IPS-18c (cell line): Measurements from ENCODE around the gene CACNB4.

Experiments used
- H3K4me3 ChIP-seq: 2 replicates; pipeline ENCODE4 v1.7.0; 2013; ENCODE audit warnings: low read depth, mild to moderate bottlenecking, low read length, moderate library complexity; ENCODE audit not compliant: insufficient read depth
- H3K9me3 ChIP-seq: one replicate; pipeline ENCODE4 v1.6.1; 2013; ENCODE audit warnings: mild to moderate bottlenecking, low read length, moderate library complexity; ENCODE audit not compliant: control insufficient read depth, insufficient read depth

CACNB4 gene

DNA sequence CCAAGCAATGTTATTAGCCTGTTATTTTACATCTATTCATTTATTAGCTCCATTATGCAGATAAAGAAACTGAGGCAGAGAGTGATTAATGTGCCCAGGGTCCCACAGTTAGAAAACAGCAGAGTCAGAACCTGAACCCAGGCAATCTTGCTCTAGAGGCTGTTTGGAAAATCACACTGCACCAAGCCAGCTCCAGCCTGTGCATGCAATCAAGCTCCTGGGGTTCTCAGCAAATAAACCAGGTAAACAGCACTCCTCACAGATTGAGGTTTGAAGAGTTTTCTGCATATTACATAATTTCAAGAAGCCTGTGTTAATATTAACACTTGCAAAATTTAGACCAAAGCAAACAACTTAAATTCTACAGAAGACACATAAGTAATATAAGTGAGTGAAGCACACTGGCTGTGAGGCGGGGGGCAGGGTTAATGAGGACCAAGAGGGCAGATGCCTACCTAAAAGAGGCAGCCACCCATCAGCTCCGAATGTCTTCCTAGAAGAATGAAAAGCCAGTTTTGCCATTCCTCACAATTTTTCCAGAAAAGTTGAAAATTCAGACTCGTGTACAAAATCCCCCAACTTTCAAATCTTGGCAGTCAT, 35.4 kb downstream of the CACNB4 start:
- H3K9me3 ChIP-seq: peaks cover 5% of the 10 kb centered on the region

DNA sequence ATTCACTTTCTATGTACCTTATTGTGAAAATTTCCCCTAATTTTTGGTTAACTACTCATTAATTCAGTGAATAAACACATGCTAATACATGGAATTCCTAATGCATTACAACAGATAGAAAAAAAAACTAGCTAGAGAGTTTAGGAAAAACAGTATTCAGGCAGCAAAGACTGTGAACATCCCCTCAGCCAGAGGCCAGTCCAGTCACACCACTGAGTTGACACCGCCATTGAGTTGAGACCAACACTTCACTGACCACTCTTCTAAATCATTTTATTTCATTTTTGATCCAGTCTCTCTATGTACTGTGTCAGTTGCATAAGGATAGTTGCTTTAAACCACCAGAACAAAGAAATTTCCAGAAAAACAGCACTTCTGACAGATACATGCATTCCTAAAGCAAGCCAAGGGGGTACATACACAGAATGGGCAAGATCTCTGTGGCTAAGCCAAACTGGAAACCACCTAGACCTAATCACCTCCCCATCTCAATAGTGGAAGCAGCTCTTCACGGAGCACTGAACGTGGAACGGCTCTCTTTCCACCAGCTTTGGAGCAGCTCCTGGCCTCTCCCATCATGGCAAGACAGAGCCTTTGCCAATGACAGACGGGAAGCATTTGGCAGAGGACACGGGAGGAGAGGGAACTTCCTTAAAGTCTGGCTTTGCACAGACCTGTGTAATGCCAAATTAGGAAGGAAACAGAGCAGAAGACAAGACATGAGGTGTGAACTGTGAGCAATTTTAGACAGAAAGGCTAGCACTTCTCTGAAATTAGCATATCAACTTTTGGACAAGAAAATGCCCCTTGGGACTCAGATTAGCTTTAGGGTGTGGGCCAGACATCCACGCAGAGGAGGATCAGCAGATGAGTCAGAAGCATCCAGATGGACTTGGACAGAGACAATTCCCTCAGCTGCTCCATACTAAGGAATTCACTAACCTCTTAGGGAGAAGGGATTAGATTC, 36.4 kb downstream of the CACNB4 start:
- Histone ChIP-seq H3K4me3 (no peak overlapping the region), H3K9me3 (peaks cover 5% of the 10 kb centered on the region)

More for the DNA sequence above, 35.4 kb downstream of the CACNB4 start:
- H3K4me3 ChIP-seq: no peak overlapping the region

DNA sequence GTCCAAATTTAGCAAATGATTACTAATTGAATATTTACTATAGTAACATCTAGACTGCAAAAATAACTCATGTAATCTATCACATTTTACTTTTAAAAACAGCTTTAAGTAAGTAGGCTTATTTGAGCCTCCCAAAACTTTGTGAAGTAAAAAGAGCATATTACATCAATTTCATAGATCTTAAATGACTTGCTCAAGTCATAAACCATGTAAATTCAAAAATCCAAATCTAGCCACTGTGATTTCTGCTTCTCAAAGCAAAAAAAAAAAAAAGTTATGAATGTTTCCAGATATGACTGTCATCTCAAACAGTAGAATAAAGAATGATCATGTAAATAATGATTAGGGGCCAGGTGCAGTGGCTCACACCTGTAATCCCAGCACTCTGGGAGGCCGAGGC, 37.5 kb downstream of the CACNB4 start:
- Histone ChIP-seq H3K9me3 (peaks cover 5% of the 10 kb centered on the region), H3K4me3 (no peak overlapping the region)

DNA sequence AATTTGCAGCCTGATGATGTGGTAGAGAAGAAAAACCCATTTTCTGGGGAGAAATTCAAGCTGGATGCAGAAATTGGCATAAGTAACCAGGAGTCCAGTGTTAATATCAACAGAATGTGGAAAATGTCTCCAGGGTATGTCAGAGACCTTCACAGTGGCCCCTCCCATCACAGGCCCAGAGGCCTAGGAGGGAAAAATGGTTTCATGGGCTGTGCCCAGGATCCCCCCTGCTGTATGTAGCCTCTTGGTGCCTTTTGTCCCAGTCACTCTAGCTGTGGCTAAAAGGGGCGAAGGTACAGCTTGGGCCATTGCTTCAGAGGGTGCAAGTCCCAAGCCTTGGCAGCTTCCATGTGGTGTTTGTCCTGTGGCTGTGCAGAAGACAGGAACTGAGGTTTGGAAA, 40.2 kb downstream of the CACNB4 start:
- Histone ChIP-seq H3K4me3 (no peak overlapping the region), H3K9me3 (peaks cover 5% of the 10 kb centered on the region)

DNA sequence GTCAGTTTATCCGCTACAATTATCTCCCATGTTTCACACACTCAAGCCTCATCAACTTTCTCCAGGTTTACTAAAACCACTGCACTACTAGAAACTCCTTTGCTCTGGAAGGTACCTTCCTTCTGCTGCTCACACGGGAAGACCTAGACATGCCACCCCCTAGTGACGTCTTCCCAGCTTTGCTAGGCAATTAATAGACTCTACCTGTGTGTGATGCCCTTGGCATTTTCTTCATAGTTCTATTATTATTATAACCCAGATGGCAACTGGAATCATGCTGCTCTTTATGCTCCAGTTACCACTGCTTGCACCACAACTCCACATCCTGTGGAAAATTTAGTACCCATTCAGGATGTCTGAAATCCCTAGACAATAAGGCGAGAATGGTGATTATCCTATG, 42.4 kb downstream of the CACNB4 start:
- H3K9me3 ChIP-seq: peaks cover 5% of the 10 kb centered on the region
- H3K4me3 ChIP-seq: no peak overlapping the region

DNA sequence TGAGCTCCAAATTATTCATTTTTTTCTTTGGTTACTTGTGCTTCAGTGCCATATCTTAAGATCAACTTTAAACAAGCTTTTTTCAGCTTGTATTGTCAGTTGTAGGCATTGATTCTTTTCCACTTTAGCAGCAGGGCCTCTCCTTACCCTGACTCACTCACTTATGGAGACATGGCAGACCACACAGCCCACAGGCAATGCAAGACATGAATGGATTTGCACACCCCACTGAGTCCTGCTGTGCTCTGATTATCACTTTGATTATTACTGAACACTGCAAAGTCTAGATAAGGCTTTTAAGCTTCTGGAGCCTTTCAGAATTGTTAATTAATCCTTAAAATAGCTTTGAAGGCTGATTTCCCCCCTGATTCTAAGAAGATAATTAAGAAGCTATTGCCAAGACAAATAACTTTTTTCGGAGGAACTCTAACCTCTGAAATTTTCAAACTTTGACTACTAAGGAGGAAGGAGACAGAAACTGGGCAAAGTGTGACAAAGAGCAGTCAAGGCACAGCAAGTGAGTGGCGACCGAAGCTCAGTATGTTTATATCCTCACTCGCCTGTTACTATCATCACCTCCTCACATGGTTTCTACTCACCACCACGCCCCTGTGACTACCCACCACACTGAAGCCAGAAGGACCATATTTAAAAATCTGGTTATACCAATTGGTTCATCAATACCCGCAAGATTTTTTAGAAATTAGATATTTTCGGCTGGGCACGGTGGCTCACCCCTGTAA, 43.3 kb downstream of the CACNB4 start:
- peaks cover 5% of the 10 kb centered on the region for H3K9me3 ChIP-seq
- H3K4me3 ChIP-seq: no peak overlapping the region

DNA sequence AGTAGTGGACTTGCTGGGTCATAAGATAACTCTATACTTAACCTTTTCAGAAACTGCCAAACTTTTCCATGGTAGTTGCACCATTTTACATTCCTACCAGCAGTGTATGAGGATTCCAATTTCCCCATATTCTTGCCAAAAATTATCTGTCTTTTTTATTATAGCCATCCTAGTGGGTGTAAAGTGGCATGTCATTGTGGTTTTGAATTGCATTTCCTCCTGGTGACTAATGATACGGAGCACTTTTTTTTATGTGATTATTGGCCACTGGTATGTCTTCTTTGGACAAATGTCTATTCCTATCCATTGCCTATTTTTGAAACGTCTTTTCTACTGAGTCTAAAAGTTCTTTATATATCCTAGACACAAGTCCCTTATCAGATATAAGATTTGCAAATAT, 44.3 kb downstream of the CACNB4 start:
- Histone ChIP-seq H3K4me3 (no peak overlapping the region), H3K9me3 (peaks cover 5% of the 10 kb centered on the region)

DNA sequence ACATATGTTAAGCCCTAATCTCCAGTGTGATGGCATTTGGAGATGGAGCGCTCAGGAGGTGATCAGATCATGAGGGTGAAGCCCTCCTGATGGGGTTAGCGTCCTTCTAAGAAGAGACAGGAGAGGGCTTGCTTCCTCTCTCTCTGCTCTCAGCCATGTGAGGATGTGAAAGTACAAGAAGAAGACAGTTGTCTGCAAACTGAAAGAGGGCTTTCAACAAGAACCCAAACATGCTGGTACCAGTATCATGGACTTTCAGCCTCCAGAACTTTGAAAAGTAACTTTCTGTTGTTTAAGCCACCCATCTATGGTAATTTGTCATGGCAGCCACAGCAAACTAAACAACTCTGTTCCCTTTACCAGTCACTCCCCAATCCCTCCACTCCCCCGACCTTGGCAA, 47.4 kb downstream of the CACNB4 start:
- H3K9me3 ChIP-seq: no peaks in the 10 kb centered on the region
- H3K4me3 ChIP-seq: no peak overlapping the region

DNA sequence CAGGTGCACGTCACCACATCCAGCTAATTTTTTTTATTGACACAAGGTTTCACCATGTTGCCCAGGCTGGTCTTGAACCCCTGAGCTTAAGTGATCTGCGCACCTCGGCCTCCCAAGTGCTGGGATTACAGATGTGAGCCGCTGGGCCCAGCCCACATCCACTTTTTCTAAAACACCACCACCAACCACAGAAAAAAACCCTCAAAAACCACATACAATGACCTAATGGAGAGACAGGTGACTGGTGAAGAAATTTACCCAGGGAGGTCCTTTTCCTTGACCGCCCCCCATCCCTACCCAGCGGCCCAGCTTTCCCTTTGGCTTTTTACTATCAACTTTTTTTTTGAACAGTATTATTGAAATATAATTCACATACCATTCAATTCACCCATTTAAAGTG, 47.9 kb downstream of the CACNB4 start:
- H3K4me3 ChIP-seq: no peak overlapping the region
- H3K9me3 ChIP-seq: no peaks in the 10 kb centered on the region

DNA sequence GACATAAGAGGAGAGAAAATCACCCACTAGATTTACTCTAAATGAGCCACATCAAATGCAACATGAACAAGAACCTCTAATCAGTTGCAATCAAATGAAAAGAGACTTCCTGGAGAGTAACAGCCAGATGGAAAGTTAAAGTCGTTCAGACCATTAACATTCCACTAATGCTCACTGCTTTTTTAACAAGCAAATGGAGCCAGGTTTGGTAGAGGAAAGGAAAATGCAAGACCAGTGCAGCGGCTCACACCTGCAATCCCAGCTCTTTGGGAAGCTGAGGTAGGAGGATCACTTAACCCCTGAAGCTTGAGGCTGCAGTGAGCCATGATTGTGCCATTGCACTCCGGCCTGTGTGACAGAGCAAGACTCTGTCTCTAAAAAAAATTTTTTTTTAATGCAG, 48.5 kb downstream of the CACNB4 start:
- Histone ChIP-seq H3K9me3 (no peaks in the 10 kb centered on the region), H3K4me3 (no peak overlapping the region)

DNA sequence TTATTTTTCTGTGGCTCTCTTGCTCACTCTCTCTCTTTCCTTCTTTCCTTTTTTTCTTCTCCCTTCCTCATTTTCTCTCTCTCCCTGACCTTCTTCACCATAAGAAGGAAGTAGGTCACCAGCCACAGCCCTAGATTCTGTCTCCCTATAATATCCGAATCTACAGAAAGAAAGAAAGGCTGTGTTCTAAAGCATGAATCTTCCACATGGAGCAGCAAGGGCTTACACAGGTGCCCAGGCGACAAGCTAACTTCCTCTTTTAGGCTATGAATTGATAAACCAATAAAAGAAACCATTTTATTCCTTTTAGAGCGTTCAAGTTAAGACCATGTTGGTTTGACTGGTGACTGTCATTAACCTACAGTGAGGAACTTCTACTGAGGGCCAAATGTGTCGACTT, 49.3 kb downstream of the CACNB4 start:
- H3K4me3 ChIP-seq: no peak overlapping the region
- no peaks in the 10 kb centered on the region for H3K9me3 ChIP-seq

DNA sequence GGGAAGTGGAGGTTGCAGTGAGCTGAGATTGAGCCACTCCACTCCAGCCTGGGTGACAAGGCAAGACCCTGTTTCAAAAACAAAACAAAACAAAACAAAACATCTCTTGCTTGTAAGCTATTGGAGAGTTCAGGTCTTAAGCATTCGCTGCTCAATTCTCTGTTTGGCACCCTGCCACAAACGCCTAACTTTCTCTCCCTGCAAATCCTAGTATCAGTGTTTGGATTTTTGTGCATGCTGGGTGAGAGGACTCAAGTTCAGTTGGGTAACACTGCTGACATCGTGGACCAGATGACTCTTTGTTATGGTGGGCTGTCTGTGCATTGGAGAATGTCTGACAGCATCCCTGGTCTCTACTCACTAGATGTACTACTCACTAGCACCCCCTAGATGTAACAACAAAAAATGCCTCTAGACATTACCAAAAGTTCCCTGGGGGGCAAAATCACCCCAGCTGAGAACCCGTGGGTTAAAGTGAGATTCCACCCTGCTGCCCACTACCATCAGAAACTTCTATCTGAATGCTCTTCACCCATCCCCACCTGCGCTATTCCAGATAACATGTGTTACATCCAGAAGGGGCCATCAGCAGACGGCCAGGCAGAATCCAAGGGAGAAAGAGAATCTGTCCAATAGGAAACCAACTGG, 50.9 kb downstream of the CACNB4 start:
- Histone ChIP-seq H3K4me3 (no peak overlapping the region), H3K9me3 (no peaks in the 10 kb centered on the region)

DNA sequence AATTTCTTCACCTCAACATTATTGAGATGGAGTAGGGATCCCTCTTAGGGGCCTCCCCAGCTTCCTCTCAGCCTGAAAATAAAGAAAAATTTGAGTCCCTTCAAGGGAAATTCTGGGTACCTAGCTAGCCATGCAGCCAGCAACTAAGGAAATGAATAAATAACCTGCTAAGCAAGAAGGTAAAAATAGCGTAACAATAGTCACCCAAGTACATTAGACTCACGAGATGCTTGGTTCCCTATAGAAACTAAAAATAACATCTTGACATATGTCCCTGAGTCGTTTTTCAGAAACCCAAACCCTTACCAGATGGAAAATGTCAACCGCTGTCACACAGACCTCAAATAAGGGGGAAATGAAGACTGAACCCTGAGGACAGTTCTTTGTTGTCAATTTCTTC, 51.9 kb downstream of the CACNB4 start:
- H3K4me3 ChIP-seq: no peak overlapping the region
- H3K9me3 ChIP-seq: no peaks in the 10 kb centered on the region

DNA sequence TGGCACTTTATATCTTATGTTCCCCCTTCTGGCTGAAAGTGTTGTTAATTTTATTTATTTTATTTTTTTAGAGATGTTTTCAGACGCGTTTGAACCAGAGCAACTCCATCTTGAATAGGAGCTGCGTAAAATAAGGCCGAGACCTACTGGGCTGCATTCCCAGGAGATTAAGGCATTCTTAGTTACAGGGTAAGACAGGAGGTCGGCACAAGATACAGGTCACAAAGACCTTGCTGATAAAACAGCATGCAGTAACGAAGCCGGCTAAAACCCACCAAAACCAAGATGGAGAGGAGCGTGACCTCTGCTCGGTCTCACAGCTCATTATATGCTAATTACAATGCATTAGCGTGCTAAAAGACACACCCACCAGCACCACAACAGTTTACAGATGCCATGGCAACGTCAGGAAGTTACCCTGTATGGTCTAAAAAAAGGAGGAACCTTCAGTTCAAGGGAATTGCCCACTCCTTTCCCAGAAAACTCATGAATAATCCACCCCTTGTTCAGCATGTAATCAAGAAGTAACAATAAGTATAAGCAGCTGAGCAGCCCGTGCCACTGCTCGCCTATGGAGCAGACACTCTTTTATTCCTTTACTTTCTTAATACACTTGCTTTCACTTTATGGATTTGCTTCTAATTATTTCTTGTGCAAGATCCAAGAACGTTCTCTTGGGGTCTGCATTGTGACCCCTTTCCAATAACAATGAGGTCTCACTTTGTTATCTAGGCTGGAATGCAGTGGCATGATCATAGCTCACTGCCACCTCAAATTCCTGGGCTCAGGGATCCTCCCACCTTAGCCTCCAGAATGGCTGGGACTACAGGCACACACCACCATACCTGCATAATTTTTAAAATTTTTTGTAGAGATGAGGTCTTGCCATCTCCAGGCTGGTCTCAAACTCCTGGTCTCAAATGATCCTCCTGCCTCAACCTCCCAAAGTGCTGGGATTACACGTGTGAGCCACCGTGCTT, 55.9 kb downstream of the CACNB4 start:
- Histone ChIP-seq H3K9me3 (peaks cover 2% of the 10 kb centered on the region), H3K4me3 (no peak overlapping the region)

DNA sequence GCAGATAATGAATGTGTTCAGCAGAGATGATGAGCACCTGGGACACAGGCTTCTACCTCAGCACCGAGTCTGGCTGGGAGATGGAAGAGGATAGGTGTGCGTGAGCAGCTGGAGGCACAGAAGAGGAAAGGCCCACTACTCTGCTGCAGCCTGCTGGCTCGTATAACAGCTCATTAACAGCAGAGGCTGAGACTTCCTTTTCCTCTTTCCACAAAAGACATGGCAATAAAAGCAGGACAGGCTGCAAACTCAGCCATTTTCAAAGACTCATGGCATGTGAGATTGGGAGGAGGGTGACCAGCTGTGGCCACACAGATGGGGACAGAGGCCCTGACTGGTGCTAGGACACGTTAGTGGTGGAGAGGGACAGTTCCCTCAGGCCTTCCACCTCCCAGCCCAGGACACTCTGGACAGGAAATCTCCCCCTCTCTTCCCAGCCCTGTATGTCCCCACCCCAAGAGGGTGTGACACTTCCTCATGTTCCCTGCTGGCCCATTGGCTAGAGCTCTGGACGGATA, 60.3 kb downstream of the CACNB4 start:
- H3K9me3 ChIP-seq: peaks cover 2% of the 10 kb centered on the region

DNA sequence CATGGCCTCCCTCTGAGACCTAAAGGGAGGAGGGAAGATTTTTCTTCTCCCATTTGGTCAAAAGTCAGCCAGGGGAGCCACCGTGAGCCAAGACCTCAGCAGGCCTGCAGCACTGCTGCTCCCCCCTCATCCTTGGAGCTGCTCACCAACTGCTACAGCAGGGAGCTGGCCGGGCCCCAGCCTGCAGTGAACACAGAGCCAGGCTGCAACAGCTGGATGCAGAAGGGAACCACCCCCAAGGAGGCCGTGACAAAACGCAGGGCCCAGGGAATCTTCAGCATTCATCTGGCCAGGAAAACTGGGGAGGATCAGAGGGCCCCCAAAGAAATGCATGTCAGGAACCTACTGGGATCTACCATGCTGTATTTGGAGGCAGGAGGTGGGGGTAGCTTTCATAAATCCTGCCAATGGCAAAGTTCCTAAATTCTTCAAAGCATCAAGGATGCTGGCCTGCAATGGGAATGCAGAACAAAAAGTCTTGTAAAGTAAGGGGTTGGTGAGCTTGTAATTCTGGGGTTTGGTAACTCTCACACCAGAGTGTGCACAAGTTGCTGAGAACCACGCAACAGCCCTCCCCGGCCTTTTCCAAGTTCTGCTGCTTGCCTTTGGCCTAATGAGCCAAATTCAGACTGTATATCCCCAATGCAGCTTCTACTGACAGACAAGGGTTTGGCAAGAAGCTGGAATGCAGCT, 61.0 kb downstream of the CACNB4 start:
- Histone ChIP-seq H3K9me3 (peaks cover 2% of the 10 kb centered on the region), H3K4me3 (no peak overlapping the region)

More for the DNA sequence above, 60.3 kb downstream of the CACNB4 start:
- no peak overlapping the region for H3K4me3 ChIP-seq
